ENCODE data around the gene AHNAK. TPM values are rescaled to one million over a fixed set of nuclear protein-coding genes. Genes with fewer than 3 reads are reported as not detected.

The AHNAK gene
- total and polyA plus RNA-seq, 2 of the 8 experiments (the other 6 are each of a cell fraction or from before 2014, with no cell fraction given) = 2.0 to 5.8 TPM

GRCh38 chr11:62591448-62592145 lies 45.0 kb upstream of the AHNAK start, which contains the start of gene TUT1 (continued):
- TF ChIP-seq RFX5 (IDR thresholded peaks at IDR 0.05; ENCODE audit: borderline replicate concordance, low read depth, low read length) (no peak; the same call in 1 of the 2 replicates), SUZ12 (IDR thresholded peaks at IDR 0.05; ENCODE audit: low read length) (no peak), POLR2A (IDR thresholded peaks at IDR 0.05; ENCODE audit: control extremely low read depth in 1 of 2, low read depth in 2 of 2, low read length in 2 of 2) (peak; percentile 91 to 93), SAP30 (IDR thresholded peaks at IDR 0.05; ENCODE audit: insufficient read depth, insufficient replicate concordance, low read length) (peak; percentile 71), MAX (IDR thresholded peaks at IDR 0.05) (peak; percentile 79), TBP (IDR thresholded peaks at IDR 0.05; ENCODE audit: low read depth, low read length) (peak; percentile 91), HDAC2 (IDR thresholded peaks at IDR 0.05; ENCODE audit: borderline replicate concordance in 1 of 2, low read depth in 2 of 2, low read length in 2 of 2) (no peak), E2F6 (IDR thresholded peaks at IDR 0.05) (peak; percentile 65), SP4 (IDR thresholded peaks at IDR 0.05; ENCODE audit: low read length) (peak; percentile 96), YY1 (IDR thresholded peaks at IDR 0.05; ENCODE audit: low read depth, low read length) (peak; percentile 82; the same call in 1 of the 2 replicates), CTCF (IDR thresholded peaks at IDR 0.05; ENCODE audit: control extremely low read depth in 1 of 3, insufficient read depth in 1 of 3, low read depth in 1 of 3, low read length in 3 of 3) (no peak), CEBPB (IDR thresholded peaks at IDR 0.05; ENCODE audit: low read depth, low read length) (no peak), RBBP5 (IDR thresholded peaks at IDR 0.05; ENCODE audit: borderline replicate concordance, low read depth, low read length) (peak; percentile 62; the same call in 1 of the 2 replicates), POLR2AphosphoS5 (IDR thresholded peaks at IDR 0.05; ENCODE audit: low read depth, low read length) (peak; percentile 93), CHD1 (IDR thresholded peaks at IDR 0.05; ENCODE audit: low read depth, low read length) (no peak)
